Activated CD8-positive, alpha-beta memory T cell treated with anti-CD3 and anti-CD28 coated beads, Interleukin-2, amount 50 U/mL, for 24 hours (primary cell): ENCODE data around the gene CCR8.

Source experiments
- DNase-seq: peaks from one replicate; pipeline ENCODE4 v3.0.0-alpha.2; 2020; ENCODE audit errors: extremely low read depth

Gene CCR8

GRCh38 chr3:39329493-39329892 is at the start of gene CCR8:
TSS of gene CCR8 (plus strand) at chr3:39329709. CDS start at chr3:39332332, 2,623 bp downstream.
- no peak for DNase-seq

DNA sequence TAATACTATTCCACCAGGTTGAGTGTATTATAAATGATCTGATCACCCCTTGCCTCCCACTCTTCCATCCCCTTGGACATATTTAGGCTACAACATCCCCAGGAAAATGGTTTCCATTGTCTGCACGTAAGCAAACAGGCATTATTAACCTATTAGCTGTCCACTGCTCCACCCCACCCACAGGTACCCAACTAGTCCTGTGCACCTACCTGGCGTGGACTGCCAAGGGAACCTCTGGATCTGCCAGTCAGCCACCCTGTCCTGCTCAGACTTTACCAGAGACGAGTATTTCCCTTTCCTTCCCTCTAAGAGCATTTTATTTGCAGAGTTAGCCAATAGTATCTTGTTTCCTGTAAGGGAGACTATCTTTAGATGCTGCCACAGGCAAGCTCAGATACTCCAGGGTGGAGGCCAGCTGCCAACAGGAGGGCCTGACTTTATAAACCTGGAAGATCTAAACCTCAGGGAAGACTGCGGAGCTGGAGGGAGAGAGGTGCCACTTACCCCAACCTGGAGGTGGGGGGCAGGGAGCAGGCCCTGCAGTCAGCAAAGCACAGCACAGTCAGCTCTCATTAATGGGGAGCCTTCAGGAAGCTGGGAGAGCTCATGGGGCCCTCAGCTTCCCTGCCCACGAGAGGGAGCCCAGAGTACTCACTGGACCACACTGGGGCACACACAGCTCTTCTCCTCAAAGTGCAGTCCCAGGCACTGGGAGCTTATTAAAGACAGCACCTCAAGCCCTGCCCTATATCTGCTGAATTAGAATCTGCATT is 49.6 kb upstream of the CCR8 start, which contains the start of gene CX3CR1:
Gene CX3CR1, minus strand, starts transcription at position 292 of the 773 bp plus-strand sequence. CDS start 13,527 bp downstream, outside the sequence.
- no peak for DNase-seq

DNA sequence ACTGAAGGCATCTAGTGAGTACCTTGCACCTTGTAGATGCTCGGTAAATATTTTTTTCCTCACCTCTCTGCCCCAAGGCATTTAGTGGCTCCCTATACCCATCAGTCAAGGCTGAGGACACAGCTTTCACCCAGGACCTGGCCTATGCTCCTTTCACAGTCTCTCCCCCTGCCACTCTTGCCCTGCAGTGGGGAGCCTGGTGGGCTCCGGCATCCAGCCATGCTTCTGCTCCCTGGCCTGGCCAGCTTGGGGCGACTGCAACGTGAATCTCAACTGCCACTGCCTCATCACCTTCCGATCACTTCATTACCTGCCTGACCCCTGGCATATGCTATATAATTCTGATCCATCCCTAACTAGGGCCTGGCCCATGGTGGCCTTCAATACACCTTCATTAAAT is 48.9 kb upstream of the CCR8 start:
- no peak for DNase-seq

DNA sequence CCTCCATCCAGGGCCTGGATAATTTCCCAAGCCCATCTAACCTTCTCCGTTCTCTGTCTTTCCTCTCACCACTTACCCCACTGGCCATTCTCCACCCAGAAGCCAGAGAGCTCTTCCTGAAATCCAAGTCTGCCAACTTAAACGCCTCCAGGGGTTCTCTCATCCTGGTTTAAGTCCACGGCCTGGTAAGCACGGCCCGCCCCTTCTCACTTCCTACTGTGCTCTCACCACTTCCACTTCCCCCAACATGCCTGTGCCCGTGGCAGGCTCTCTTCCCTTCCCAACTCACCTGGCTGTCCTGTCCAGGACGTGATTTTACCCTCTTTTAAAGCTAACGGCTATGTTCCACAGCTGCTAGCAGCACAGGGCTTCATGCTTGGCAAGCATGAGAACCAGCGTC is 48.0 kb upstream of the CCR8 start:
- DNase-seq, result no peak

DNA sequence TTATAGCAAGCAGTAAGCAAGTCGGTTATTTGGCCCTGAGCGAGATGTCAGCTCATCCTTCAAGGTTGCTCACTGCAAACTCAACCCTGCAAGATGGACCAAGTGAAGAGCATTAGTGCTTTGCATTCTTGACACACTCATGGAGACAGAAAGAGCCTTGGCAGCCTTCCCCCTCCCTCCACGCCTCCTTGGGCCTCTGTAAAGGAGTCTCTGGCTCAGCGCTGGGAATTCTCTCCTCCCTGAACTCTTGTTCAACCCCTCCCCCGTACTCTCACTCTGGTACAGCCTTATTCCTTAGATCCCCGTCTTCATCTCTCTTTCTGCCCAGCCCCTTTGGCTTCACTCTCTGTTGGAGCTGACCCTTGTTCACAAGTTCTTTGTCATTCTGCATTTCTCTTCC is 47.5 kb upstream of the CCR8 start:
- no peak for DNase-seq

GRCh38 chr3:39284457-39284881 is 45.0 kb upstream of the CCR8 start:
- DNase-seq, result no peak

GRCh38 chr3:39285332-39285731 is 44.2 kb upstream of the CCR8 start:
- DNase-seq, result no peak

- DNase-seq, result no peak
Observed at GRCh38 chr3:39286771-39287170, 42.7 kb upstream of the CCR8 start.

GRCh38 chr3:39287216-39288164 is 42.0 kb upstream of the CCR8 start:
- DNase-seq, result no peak

GRCh38 chr3:39288300-39288808 is 41.2 kb upstream of the CCR8 start:
- peak; percentile 73 for DNase-seq

DNA sequence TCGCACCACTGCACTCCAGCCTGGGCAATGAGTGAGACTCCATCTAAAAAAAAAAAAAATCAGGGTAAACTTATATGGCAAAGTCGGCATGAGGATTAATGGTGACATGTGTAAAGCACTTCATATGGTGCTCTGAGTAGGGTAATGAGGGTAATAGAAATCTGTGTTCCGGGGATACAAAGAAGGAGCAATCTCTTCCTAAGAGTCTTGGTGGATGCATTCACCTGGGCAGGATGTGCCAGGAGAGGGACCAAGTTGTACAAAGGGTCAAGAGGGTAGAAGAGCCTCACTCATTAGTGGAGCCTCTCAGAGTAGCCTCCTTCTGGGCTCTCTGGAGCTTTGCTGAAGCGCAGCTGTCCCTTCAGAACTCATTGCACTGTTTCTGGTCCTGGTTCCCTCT is 40.4 kb upstream of the CCR8 start:
- DNase-seq, result no peak

DNA sequence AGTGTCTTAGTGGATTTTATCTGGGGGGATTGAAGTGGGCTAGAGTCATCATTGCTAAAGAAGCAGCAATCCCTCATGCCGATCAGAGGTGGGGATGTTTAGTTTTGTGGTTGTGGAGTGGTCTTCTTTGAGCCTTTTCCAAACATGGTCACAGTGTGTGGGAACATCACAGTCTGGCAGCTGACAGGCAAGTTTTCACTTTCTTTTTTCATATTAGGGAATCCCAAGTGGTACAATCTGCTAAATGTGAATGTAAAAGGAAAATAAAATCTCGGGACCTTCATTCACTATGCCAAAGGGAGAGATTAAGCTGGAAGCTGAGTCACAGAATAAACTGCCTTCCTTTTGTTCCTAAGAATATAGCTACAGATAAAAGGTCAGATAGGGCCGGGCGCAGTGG is 39.3 kb upstream of the CCR8 start:
- DNase-seq, result no peak

- peak; percentile 55 for DNase-seq
Observed at GRCh38 chr3:39291903-39292329, 37.6 kb upstream of the CCR8 start.

- DNase-seq, result no peak
Observed at GRCh38 chr3:39292961-39293360, 36.5 kb upstream of the CCR8 start.

GRCh38 chr3:39294446-39295183 is 34.9 kb upstream of the CCR8 start:
- DNase-seq, result no peak

DNA sequence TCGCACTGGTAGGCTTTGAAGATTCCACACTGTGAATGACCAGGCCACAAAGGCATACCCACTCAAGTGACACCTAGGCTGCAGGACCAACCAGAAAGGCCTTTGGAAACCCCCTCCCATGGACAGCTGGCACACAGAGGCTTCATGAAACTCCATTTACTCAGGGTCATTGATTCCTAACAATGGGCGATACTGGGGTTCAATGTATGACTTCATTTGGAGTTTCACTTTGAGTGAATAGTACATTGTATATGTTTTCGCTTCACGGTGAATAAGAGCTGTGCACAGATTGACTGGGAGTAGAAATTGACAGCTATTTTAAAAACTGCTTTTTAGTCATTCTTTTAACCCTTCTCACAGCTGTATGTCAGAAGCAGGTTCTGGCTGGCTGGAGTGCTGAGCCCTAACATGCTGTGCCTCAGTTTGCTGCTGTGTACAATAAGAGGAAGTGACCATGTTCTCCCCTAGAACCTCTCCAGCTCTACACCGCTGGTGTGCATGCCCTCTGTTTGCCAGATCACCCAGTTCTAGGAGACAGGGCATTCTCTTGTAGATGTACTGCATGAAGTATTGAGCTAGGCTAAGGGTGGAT is 34.2 kb upstream of the CCR8 start:
- no peak for DNase-seq

GRCh38 chr3:39296197-39297077 is 33.1 kb upstream of the CCR8 start:
- DNase-seq, result no peak

DNA sequence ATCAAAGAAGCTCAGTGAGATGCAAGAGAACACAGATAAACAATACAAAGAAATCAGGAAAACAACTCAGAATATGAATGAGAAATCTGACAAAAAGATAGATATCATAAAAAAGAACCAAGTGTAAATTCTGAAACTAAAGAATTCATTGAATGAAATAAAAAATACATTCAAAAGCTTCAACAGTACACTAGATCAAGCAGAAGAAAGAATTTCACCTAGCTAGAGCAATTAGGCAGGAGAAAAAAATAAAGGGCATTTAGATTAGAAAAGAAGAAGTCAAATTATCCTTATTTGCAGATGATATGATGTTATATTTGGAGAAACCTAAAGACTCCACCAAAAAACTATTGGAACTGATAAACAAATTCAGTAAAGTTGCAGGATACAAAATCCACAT is 30.2 kb upstream of the CCR8 start:
- no peak for DNase-seq

- DNase-seq, result no peak
Observed at GRCh38 chr3:39302178-39302577, 27.3 kb upstream of the CCR8 start.

DNA sequence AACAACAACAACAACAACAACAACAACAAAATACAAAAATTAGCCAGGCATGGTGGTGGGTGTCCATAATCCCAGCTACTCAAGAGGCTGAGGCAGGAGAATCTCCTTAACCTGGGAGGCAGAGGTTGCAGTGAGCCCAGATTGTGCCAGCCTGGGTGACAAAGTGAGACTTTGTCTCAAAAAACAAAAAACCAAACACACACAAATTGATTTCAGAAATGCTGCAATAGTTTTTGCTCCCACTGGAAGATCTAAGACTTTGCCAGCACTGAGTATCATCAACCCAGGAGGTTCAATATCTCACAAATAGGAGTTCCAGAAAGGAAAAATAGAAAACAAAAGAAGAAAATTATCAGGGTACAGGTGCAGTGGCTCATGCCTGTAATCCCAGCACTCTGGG is 16.2 kb upstream of the CCR8 start:
- no peak for DNase-seq
